Raji (cell line): Measurements from ENCODE around the gene CDH2.

Source experiments
- POLR2A ChIP-seq: IDR thresholded peaks from 2 replicates; pipeline ENCODE4 v1.6.1; 2011; ENCODE audit warnings: low read depth, low read length, control low read depth; ENCODE audit not compliant: insufficient read depth

CDH2 gene

GRCh38 chr18:28175930-28176697 is 816 bp downstream of the CDH2 start:
- no peak for TF ChIP-seq POLR2A

- no peak for TF ChIP-seq POLR2A
Measured at GRCh38 chr18:28175150-28175929, 1.6 kb downstream of the CDH2 start.

GRCh38 chr18:28174181-28174905 is 2.6 kb downstream of the CDH2 start:
- no peak for TF ChIP-seq POLR2A

- no peak for TF ChIP-seq POLR2A
Measured at GRCh38 chr18:28171837-28172236, 5.1 kb downstream of the CDH2 start.

GRCh38 chr18:28168725-28169124 is 8.2 kb downstream of the CDH2 start:
- no peak for TF ChIP-seq POLR2A

GRCh38 chr18:28167835-28168349 is 9.0 kb downstream of the CDH2 start:
- TF ChIP-seq POLR2A: no peak

GRCh38 chr18:28164771-28165483 is 12.0 kb downstream of the CDH2 start:
- no peak for TF ChIP-seq POLR2A

- TF ChIP-seq POLR2A: no peak
Measured at GRCh38 chr18:28163201-28163775, 13.6 kb downstream of the CDH2 start.

GRCh38 chr18:28161608-28162599 is 15.0 kb downstream of the CDH2 start:
- TF ChIP-seq POLR2A: no peak

GRCh38 chr18:28159055-28159454 is 17.9 kb downstream of the CDH2 start:
- no peak for TF ChIP-seq POLR2A

- TF ChIP-seq POLR2A: no peak
Measured at GRCh38 chr18:28158083-28158581, 18.8 kb downstream of the CDH2 start.

GRCh38 chr18:28153485-28154065 is 23.4 kb downstream of the CDH2 start:
- no peak for TF ChIP-seq POLR2A

GRCh38 chr18:28152754-28153153 is 24.2 kb downstream of the CDH2 start:
- TF ChIP-seq POLR2A: no peak

- TF ChIP-seq POLR2A: no peak
Measured at GRCh38 chr18:28152354-28152753, 24.6 kb downstream of the CDH2 start.
